GM18861 (cell line): ENCODE results near the gene FNBP1.

Experiments
- ATAC-seq: cut with Tn5 transposase; IDR thresholded peaks from one replicate; pipeline ENCODE4 v1.9.1; 2021; ENCODE audit not compliant: unreplicated experiment

FNBP1 gene

GRCh38 chr9:129880654-129881546 is 162.1 kb downstream of the FNBP1 start:
- ATAC-seq: no peak

GRCh38 chr9:129879991-129880653 is 162.9 kb downstream of the FNBP1 start:
- ATAC-seq: no peak

- no peak for ATAC-seq
Observed at GRCh38 chr9:129879103-129879699, 163.8 kb downstream of the FNBP1 start.

GRCh38 chr9:129878291-129878690 is 164.7 kb downstream of the FNBP1 start:
- ATAC-seq: no peak

- ATAC-seq: no peak
Observed at GRCh38 chr9:129876815-129877214, 166.2 kb downstream of the FNBP1 start.

- ATAC-seq: no peak
Observed at GRCh38 chr9:129875687-129876395, 167.1 kb downstream of the FNBP1 start.

- no peak for ATAC-seq
Observed at GRCh38 chr9:129875181-129875611, 167.8 kb downstream of the FNBP1 start.

- ATAC-seq: no peak
Observed at GRCh38 chr9:129874261-129875101, 168.5 kb downstream of the FNBP1 start.

GRCh38 chr9:129873563-129874190 is 169.3 kb downstream of the FNBP1 start:
- ATAC-seq: no peak

- ATAC-seq: no peak
Observed at GRCh38 chr9:129871046-129871445, 171.9 kb downstream of the FNBP1 start.

- ATAC-seq: no peak
Observed at GRCh38 chr9:129869585-129870501, 173.1 kb downstream of the FNBP1 start.

- no peak for ATAC-seq
Observed at GRCh38 chr9:129868872-129869486, 174.0 kb downstream of the FNBP1 start.

- ATAC-seq: no peak
Observed at GRCh38 chr9:129868023-129868871, 174.7 kb downstream of the FNBP1 start.

GRCh38 chr9:129867136-129868022 is 175.6 kb downstream of the FNBP1 start:
- no peak for ATAC-seq

- ATAC-seq: no peak
Observed at GRCh38 chr9:129866394-129867135, 176.4 kb downstream of the FNBP1 start.
